GM12874 (cell line): ENCODE results near the gene NT5C1B.

Experiments used
- CTCF ChIP-seq: IDR thresholded peaks from 2 replicates; pipeline ENCODE4 v1.5.1; 2011; ENCODE audit warnings: low read depth, mild to moderate bottlenecking, control low read depth, low read length, moderate library complexity; ENCODE audit not compliant: insufficient read depth

Gene NT5C1B

GRCh38 chr2:18536100-18536499 is 53.3 kb downstream of the NT5C1B start:
- TF ChIP-seq CTCF, result no peak

GRCh38 chr2:18531194-18531593 is 58.2 kb downstream of the NT5C1B start:
- no peak for TF ChIP-seq CTCF

- TF ChIP-seq CTCF, result no peak
These were observed 61.5 kb downstream of the NT5C1B start for GRCh38 chr2:18527822-18528221.

GRCh38 chr2:18527326-18527725 is 62.0 kb downstream of the NT5C1B start:
- no peak for TF ChIP-seq CTCF

GRCh38 chr2:18526429-18526828 is 62.9 kb downstream of the NT5C1B start:
- no peak for TF ChIP-seq CTCF

- TF ChIP-seq CTCF, result no peak
These were observed 63.5 kb downstream of the NT5C1B start for GRCh38 chr2:18525852-18526251.

GRCh38 chr2:18525236-18525635 is 64.1 kb downstream of the NT5C1B start:
- TF ChIP-seq CTCF, result no peak
